Stimulated activated CD4-positive, alpha-beta T cell treated with anti-CD3 and anti-CD28 coated beads, Interleukin-12 subunit alpha, Interleukin-12 subunit beta, amount 100 ng/mL, for 24 hours (primary cell): ENCODE results near the gene ARHGAP10.
A peak's percentile ranks its signal among the peaks of the same experiment; 100 is the strongest.
"Not testable (repeated sequence)": the region's sequence is repeated elsewhere in the genome, so short reads cannot be mapped to it uniquely, and the experiment has no call there.

Source experiments
- DNase-seq, 2 experiments: peaks; one replicate each; pipeline ENCODE4 v3.0.0-alpha.2; 2020; ENCODE audit warnings: low read depth in 2 of 2

The ARHGAP10 gene

DNA sequence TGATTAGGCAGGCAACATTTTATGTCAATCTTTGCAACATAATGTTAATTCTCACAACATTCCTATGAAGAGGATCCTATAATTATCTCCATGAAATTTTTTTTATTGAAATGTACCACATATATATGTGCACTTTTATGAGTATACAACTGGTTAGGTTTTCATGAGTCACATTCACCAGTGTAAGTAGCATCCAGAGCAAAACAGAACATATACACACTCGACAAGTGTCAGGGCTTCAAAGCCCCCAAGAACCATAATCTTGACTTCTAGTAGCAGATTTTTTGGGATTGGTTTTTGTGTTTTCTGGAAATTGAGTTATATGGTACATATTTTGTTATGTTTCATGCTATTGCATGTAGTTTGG, 62.4 kb downstream of the ARHGAP10 start:
- DNase-seq, result no peak

DNA sequence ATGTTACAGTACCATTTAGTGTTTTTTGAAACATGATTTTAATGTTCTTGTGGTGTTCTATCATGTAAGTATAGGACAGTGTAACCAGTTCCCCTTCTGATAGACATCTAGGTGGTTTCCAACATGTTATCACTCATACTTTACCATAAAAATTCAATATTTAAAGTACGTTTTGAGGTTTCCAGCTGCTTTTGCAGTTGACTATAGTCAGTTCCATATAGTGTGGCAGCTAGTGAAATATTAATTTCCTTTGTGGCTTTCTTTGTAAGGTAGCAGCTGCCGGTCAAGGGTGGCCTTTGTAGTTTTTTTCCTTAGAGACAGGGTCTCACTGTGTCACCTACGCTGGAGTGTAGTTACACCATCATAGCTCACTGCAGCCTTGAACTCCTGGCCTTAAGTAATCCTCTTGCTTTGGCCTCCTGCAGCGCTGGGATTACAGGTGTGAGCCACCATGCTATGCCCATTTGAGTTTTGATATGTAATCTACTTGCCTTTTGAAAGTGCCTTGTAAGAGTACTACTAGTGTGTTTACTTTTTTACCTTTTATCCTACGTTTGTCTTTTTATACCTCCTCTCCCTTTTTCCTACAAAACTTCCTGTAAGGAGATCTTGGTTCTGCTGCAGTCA, 63.0 kb downstream of the ARHGAP10 start:
- DNase-seq, result no peak

DNA sequence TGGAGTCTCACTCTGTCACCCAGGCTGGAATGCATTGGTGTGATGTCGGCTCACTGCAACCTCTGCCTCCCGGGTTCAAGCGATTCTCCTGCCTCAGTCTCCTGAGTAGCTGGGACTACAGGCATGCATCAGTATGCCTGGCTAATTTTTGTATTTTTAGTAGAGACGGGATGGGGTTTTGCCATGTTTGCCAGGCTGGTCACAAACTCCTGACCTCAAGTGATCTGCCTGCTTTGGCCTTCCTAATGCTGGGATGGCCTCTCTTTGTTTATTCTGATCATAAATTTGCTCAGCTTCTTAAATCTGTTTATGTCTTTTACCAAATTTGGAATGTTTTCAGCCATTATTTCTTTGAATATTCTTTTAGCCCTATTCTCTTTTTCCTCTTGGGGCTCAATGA, 67.2 kb downstream of the ARHGAP10 start:
- DNase-seq, result not testable (repeated sequence)

DNA sequence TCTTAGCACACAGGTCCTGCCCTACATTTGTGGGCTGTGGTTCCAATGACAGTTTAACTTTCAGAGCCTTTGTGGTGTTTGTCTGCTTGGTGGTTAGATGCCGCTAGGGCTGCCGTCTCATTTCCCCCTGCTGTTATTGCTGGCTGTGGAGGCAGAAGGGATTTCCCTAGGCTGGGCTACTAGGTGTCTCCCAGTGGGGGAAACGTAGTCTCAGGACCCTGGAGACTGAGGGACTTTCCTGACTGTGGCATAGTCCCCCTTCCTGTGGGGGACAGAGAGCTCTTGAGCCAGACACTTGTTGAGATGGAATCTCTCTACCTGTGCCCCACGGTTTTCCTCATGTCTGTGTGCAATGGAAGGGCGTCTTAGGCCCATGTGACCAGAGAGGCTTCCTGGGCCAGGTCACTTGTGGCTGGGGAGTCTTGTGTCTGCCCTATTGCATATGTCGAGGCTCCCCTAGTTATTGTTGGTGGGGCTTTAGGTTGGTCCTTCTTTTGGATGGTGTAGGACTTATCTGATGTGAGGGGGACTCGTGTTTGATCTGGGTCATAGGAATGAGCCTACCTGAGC, 68.2 kb downstream of the ARHGAP10 start:
- DNase-seq, result peak; percentile 11 to 20

DNA sequence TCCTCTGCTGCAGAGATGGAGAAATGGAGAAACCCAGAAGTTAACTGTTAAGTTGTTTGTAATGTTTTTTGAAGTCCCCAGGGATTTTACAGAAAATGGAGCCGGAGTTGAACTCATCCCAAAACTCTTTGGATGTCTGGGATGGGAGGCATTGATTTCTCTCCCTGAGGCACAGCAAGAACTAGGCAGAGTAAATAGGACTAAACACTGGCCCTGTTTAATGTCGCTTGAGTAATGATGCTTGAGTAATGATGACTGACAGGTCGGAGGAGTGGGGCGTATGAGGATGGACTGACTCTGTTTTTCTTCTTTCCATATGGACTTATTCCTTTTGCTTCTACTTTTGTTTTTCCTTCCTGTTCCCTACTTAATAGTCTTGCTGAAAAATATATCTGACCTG, 69.9 kb downstream of the ARHGAP10 start:
- no peak for DNase-seq

DNA sequence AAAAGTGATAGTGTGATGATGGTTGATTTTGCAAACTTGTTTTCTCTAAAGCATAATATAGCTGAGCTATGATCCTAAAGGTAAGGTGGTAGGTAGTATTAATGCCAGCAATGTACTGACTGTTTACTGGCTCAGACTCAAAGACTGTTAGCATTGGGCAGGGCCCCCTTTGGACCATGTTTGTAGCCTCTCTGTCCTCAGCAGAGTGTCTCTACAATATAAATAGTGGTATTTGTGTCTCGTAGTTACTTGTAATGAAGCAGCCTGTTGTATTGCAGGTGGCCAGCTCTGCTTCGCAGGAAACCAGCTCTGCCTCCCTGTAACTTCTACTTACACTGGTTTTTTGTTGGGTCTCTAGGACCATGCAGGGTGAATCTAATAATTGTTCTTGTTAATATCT, 70.5 kb downstream of the ARHGAP10 start:
- DNase-seq, result no peak

DNA sequence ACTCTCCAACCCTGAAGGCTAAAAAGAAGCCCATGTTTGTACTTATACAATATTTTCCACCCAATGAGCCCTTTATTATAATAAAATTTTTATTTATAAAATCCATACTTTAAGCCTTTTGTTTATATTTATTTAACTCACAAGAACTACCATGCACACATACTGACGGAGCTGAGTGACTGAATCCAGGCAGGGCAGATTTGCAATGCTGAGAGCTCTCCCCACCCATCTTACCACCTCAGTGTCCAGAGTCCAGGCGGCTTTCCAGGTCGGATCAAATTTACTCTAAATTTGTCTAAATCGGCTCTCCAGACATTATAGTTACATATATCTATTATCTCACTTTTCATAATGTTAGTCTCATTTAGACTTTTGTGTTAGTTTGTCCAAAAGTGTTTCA, 74.1 kb downstream of the ARHGAP10 start:
- DNase-seq, result no peak

DNA sequence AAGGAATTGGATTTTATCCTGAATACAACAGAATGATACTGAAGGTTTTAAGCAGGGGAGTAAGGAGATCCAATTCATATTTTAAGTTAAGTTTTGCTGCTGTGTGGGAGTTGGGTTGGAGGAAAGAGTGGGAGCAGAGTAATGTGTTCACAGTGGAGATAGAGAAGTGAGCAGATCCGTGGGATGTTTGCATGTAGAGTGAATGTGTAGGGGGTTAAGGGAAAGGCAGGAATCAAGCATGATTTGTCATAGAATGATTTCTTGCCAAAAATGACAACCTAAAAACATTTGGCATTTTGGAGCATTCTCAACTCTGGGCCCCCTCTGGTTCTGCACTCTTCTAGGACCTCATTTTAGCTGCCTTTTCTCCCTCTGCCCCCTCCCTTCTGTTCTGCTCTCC, 76.6 kb downstream of the ARHGAP10 start:
- DNase-seq, result no peak

DNA sequence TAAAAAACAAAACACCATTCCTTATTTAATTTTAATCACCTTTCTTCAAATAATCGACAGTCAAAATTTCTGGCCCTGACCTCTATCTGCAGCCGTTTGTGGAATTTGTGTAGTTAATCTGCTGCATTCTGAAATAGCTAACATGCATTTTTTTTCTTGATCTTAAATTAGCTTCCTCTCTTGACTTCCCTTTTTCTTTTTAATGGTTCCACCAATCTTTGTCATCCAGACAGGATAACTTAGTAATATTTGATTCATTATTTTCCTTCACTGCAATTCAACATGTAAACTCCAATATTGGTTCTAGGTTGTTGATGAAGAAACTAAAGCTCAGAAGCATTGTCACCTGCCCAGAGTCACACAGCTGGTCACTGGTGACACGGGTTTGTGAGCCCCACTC, 77.3 kb downstream of the ARHGAP10 start:
- DNase-seq, result no peak

DNA sequence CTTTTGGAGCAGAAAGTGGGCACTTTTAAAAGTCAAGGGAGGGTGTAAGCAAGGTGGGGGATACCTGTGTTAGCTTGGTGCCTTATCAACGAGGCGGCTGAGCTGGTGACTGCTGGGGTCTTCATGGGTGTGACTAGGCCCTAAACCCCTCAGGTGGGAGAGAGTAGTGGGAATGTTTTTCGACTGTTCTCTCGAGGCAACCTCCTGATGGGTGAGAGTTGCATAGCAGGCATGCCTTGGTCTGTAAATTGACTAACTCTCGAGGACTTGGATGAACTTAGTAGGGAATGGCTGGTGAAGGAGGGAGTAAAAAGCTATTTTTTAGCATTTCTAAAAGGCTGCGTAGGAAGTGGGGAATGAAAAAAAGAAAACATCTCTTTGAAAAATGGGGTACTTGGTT, 80.0 kb downstream of the ARHGAP10 start:
- no peak for DNase-seq

DNA sequence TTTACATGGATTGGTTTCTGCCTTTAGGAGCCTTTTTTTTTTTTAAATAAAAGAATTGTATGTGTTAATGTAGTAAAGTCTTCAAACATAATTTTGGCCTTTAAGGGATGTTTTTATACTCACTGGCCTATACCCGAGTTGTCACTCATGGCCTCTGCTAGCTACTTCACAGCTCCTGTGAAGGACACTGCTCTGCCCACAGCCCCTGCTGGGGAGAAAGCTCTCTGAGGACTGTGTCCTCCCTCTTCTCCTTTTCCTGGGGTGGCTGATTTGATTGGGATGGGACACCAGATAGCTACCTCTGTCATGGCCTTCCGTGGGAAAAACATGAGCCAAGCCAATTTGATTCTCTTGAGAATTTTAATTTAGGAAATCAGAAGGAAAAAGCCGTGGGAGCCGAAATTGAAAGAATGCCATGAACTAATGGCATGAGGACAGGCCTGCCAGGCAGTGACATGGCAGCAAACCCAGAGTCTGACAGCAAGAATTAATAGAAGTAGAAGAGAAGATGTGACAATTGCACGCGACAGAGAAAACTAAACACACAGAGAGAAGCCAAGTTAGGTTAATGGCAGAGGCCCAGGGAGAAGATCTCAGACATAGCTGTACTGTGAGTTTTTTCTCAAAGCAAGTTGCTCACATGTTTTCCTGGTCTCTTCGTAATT, 81.4 kb downstream of the ARHGAP10 start:
- DNase-seq, result no peak

DNA sequence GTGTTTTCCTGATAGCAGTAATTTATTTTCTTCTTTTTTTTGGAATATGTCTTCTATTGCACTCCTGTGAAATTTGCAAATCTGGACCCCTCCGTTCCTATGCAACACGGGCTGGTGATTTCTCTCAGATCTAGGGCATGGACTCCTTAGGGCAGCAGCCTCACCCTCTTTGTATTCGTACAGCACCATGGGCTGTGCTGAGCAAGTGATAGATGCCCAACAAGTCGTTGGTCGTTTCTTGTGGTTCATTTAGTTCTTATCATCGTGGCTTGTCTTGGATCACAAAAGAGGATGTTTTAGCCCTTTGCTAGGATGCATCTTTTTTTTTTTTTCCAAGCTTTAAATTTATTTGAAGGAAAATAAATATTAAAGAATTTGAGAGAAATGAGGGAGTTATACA, 82.1 kb downstream of the ARHGAP10 start:
- DNase-seq, result no peak

DNA sequence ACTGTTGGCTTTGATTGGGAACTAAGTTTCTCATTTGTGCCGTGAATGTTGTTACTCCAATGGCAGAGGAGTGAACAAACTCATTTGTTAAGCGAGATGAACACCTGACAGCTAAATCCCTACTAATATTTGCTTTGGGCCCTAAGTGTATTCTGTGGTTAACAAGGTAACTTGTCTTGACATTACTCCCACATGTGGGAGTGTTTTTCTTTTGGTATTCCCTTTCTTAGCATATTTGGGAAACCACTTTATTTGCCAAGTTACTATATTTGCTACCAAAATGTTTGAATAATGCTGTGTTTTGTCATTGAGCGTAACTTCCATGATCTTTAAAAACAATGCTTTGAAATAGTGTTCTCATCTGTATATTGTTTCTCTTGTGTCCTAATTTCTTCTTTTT, 82.5 kb downstream of the ARHGAP10 start:
- no peak for DNase-seq

DNA sequence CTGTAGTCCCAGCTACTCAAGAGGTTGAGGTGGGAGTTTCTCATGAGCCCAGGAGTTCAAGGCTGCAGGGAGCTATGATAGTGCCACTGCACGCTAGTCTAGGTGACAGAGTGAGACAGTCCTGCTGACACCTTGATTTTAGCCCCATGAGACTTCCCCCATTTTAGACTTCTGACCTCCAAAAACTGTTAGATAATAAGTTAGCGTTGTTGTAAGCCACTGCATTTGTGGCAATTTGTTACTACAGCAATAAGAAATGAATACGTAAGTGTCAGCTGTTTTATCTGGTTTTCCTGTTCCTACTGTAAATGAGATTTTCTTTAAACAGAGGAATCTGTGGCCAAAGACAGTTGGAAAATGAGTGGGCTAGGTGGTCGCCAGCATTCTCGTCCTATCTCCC, 83.9 kb downstream of the ARHGAP10 start:
- no peak for DNase-seq

DNA sequence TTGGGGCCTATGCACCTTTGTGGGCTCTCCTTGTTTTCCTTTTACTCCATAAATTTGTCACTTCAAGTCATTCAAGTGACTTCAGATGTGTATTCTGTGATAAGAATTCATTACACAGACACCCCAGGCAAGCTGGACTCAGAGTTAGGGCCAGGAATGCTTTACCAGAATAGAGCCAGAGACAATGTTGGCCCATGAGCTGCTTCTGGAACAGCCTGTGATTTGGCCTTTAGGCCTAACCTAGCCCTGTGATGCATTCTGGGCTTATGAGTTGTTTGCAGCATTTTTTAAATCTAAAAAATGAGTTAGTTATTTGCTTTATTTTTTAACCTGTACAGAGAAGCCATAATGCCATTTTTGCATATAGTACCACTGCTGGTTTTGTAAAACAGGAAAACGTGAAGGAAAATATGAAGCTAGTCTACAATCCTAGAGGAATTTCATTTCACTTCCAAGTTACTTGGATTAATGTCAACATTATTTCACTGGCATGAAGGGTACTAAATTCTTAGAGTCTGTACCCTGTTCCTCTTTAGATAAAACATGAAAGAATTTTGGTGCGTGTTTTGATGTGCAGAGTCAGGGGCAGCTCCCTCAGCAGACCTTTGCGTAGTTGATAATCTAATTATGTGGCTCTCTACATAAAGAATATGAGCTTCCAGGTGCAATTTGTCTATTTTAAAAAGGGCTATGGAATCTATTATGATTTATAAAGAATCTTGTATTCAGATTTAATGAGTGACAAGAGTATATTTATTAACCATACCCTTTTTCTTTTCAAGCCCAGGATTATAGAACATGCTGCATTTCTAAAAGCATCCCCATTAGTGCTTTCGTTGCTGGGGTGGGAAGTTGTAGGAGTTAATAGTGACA, 84.7 kb downstream of the ARHGAP10 start:
- no peak for DNase-seq

DNA sequence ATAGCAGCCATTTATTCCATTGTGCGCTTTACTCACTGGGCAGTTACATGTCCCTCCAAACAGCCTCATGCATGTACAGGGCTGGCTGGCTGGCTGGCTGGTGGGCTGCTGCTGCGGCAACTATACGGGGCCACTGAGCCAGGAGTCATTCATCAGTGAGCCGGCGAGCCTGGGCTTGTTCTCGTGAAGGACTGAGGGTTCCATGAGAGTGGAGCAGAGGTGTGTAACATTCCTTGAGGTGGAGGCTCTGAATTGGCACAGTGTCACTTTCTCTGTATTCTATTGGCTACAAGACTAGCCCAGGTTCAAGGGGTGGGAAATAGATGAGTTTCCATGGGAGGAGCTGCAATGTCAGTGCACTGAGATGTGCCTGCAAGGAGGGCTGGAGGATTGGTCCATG, 89.1 kb downstream of the ARHGAP10 start:
- no peak for DNase-seq

DNA sequence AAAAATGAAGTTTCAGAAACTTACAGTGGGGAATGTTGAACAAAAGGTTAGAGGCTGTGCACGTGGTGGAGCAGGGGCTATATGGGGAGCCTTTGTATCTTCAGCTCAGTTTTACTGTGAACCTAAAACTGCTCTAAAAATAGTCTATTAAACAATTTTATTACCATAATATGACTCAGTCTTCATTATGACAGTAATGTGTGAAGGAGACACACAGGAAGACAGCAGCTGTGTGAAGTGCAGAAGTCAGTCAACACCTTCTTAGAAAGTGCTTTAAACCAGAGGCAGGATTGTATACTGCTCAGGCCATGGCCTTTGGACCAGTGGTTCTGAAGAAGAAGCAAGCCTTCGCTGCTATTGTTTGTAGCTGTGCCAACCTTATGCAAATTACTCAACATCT, 89.7 kb downstream of the ARHGAP10 start:
- DNase-seq, result no peak

DNA sequence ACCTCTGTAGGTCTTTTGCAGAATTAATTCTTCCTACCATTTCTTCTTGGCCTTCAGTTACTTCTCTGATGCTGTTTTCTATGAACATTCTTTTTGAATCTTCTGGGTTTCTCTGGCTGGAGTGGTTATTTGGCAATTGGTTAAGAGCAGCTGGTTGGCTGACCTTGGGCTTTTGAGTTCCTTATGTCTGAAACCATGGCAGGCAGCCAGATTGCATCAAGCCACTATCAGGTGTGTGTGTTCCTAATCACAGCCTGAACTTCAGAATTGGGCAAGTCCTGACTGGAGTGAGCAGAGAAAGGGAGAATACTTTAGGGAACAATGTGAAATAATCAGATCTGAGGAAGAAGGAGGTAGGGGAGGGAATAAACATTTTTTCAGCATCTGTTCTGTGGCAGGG, 90.2 kb downstream of the ARHGAP10 start:
- DNase-seq, result no peak

DNA sequence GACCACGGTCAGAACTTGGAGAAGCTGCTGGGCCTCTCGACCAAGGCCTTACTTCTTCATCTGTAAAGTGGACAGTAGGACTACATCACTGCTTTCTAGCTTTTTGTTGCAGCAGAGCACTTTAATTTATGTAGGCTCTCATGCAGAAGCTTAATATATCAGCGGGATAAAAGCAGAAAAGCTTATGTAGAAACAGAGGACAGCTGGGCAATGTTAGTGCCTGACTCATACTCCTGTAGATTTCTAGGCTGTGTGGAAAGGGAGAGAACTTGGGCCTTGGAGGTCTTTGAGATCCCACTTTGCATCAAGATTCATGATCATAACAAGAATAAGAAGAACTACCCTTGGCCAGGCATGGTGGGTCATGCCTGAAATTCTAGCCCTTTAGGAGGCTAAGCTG, 91.2 kb downstream of the ARHGAP10 start:
- DNase-seq, result no peak

DNA sequence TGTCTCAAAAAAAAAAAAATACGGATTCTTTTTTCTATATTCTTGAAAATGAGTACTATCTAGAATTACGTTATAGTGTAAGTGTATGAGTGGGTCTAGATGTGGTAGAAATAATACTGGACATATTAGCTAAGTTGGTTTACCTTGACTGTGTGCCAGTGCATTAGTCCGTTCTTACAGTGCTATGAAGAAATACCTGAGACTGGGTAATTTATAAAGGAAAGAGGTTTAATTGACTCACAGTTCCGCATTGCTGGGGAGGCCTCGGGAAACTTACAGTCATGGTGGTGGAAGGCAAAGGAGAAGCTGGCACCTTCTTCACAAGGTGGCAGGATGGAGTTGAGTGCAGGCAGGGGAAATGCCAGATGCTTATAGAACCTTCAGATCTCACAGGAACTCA, 92.4 kb downstream of the ARHGAP10 start:
- DNase-seq, result no peak

DNA sequence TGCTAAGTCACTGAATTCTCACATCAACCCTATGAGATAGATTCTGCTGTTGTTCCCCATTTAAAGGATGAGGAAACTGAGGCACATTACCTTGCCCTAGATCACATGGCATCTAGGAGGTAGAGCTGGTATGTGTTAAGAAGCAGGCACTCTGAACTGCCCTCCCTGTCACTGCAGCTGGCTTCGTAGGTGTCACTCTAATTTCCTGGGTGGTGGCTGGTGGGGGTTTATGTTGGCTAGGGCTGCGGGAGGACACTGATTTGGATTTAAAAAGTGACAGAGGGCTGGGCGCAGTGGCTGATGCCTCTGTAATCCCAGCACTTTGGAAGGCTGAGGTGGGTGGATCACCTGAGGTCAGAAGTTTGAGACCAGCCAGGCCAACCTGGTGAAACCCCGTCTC, 93.0 kb downstream of the ARHGAP10 start:
- no peak for DNase-seq

DNA sequence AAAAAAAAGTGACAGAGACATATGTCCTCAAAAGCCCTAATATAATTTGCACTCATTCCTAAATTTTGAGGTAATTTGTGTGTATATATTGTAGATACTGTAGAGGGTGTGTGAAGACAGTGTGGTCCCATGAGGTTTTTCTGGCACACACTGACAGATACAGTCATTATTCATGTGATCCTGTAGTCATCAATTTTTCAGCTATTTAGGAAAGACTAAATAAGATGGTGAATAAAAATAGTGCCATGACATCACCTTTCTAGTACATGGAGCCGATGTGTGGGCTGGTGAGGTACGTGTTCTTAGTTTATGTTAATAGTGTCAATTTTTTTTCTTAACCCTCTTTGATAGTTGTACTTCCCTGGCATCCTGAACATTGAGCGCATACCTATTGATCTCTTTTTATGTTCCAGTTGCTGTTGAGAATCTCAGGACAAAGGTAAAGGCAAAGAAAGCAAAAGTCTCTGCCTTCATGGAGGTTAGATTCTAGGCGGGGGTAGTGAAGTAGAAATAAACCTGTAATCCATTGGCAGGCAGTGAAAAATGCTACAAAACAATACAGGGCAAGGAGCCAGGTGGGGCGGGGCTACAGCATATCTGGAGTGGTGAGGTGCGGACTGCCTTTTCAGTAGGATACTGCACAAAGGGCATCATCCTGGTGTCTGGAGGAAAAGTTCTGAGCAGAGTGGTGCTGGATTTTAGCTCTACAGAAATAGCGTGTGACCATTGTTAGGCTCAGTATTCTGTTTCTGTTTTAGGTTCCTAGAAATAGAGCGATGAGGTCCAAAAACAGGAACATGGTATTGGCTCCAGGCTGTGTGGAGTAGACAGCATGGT, 93.8 kb downstream of the ARHGAP10 start:
- DNase-seq, result no peak
